ENCODE measurements around the gene TTC19.

Gene TTC19, protein sequence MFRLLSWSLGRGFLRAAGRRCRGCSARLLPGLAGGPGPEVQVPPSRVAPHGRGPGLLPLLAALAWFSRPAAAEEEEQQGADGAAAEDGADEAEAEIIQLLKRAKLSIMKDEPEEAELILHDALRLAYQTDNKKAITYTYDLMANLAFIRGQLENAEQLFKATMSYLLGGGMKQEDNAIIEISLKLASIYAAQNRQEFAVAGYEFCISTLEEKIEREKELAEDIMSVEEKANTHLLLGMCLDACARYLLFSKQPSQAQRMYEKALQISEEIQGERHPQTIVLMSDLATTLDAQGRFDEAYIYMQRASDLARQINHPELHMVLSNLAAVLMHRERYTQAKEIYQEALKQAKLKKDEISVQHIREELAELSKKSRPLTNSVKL

DNA sequence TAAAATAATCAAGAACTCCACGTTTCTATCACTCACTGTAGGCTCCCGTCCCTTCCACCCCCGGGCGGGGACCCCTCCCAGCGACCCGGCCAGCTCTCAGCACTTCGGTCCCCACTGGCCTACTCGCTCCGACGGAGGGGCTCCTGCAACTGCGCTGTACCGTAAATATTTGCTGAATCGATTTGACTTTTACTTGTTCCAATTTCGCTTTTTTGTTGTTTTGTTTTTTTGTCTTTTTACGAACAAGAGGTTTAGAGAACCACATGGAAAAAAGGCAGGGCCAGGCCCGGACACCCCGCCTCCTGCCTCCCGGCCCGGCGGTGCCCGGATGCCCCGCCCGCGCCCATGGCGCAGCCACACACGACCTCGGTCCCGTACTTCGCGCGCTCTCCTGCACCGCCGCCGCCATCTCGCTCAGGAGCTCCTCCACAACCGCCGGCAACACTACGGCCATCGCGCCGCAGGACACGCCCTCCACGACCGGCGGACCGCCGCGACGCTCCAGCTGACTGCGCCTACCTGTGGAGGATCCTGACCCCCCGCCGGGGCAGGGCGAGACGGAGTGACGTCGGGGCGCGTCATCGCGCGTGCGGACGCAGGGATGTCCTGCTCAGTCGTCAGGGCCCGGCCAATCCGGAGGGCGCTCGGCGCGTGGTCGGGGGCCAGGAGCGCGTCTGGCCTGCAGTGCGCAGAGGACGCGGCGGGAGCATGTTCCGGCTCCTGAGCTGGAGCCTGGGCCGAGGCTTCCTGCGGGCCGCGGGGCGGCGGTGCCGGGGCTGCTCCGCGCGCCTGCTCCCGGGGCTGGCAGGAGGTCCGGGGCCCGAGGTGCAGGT, at the start of gene TTC19, which contains the start of gene ZSWIM7:
Gene TTC19, plus strand, starts transcription at position 684 of the 833 bp plus-strand sequence. Its CDS starts 25 bp downstream, at position 709.
Gene ZSWIM7, minus strand, starts transcription at position 564 of the 833 bp plus-strand sequence. Its CDS starts 110 bp downstream, at position 454.
- peaks cover 14% of the 10 kb centered on the region for H3K4me1 ChIP-seq (ENCODE audit: low read length)
- H3K4me2 ChIP-seq (ENCODE audit: low read length) = peak within 1 kb of the TSS; percentile 73
- H3K27me3 ChIP-seq (ENCODE audit: low read depth, low read length) = no peaks in the 10 kb centered on the region
- peak within 1 kb of the TSS; percentile 85 for H3K9ac ChIP-seq (ENCODE audit: low read length)
- H4K20me1 ChIP-seq (ENCODE audit: insufficient read depth, low read length) = peaks cover 7% of the 10 kb centered on the region; the same call in 1 of the 2 replicates
- peaks cover 21% of the 10 kb centered on the region for H3K36me3 ChIP-seq (replicated peaks; ENCODE audit: low read depth, low read length)
- H3K79me2 ChIP-seq (ENCODE audit: low read length) = peaks cover 28% of the 10 kb centered on the region
- peak within 1 kb of the TSS; percentile 98 for H3K4me3 ChIP-seq (ENCODE audit: low read length)
- no peak for TF ChIP-seq EZH2phosphoT487 (IDR thresholded peaks at IDR 0.05; ENCODE audit: low read depth)
- TF ChIP-seq, protein P1, sequence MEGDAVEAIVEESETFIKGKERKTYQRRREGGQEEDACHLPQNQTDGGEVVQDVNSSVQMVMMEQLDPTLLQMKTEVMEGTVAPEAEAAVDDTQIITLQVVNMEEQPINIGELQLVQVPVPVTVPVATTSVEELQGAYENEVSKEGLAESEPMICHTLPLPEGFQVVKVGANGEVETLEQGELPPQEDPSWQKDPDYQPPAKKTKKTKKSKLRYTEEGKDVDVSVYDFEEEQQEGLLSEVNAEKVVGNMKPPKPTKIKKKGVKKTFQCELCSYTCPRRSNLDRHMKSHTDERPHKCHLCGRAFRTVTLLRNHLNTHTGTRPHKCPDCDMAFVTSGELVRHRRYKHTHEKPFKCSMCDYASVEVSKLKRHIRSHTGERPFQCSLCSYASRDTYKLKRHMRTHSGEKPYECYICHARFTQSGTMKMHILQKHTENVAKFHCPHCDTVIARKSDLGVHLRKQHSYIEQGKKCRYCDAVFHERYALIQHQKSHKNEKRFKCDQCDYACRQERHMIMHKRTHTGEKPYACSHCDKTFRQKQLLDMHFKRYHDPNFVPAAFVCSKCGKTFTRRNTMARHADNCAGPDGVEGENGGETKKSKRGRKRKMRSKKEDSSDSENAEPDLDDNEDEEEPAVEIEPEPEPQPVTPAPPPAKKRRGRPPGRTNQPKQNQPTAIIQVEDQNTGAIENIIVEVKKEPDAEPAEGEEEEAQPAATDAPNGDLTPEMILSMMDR (IDR thresholded peaks at IDR 0.05; ENCODE audit: low read depth, low read length) = no peak
- H3K27ac ChIP-seq (ENCODE audit: low read length) = peak within 1 kb of the TSS; percentile 59
- 0 out of 2 replicates have a peak, but pooled peaks cover 3% of the 10 kb centered on the region for H3K9me3 ChIP-seq (ENCODE audit: insufficient read depth, low read length)
- peak within 1 kb of the TSS; percentile 79; the same call in 1 of the 2 replicates for H2AFZ ChIP-seq (ENCODE audit: low read depth, low read length)

DNA sequence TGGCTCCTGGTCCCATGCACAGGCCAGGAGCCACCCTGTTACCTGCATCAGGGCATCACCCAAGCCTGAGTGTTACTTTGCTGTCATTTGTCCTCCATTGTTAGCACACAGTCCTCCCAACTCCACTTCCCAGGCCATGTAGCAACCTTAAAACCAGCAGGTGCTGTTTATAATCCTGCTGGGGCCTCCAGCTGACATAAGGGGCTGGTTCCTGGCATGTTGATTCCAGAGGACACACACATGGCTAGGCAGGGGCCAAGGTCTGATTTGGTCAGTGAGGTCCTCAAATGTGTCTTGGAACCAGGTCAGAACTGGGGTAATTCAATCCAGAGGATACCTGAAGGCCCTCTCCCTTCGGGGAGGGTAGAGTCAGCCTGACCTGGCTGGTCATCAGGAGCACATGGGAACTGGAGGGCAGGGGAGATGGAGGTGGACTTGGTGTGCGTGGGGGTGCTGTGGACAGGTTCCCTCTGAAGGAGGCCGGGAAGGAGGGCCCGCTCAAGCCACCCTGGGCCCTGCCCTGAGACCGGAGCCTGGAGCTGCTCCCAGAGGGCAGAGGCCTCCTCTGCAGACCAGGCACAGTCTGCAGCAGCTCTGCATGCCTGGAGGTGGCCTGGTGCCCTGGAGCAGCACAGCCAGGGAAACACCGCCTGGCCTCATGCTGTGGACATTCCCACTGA, 48.1 kb upstream of the TTC19 start:
- Histone ChIP-seq H3K9me3 (ENCODE audit: insufficient read depth, low read length) (no peaks in the 10 kb centered on the region), H3K4me2 (ENCODE audit: low read length) (no peak overlapping the region), H3K9ac (ENCODE audit: low read length) (no peak overlapping the region), H3K79me2 (ENCODE audit: low read length) (no peaks in the 10 kb centered on the region), H3K36me3 (replicated peaks; ENCODE audit: low read depth, low read length) (no peaks in the 10 kb centered on the region), H3K27ac (ENCODE audit: low read length) (no peak overlapping the region), H4K20me1 (ENCODE audit: insufficient read depth, low read length) (no peaks in the 10 kb centered on the region; the same call in 1 of the 2 replicates), H3K27me3 (ENCODE audit: low read depth, low read length) (peaks cover 34% of the 10 kb centered on the region), H3K4me1 (ENCODE audit: low read length) (peaks cover 4% of the 10 kb centered on the region), H2AFZ (ENCODE audit: low read depth, low read length) (no peak overlapping the region), H3K4me3 (ENCODE audit: low read length) (no peak overlapping the region)
- TF ChIP-seq EZH2phosphoT487 (IDR thresholded peaks at IDR 0.05; ENCODE audit: low read depth) = no peak
- TF ChIP-seq, protein P1 (IDR thresholded peaks at IDR 0.05; ENCODE audit: low read depth, low read length) = no peak

DNA sequence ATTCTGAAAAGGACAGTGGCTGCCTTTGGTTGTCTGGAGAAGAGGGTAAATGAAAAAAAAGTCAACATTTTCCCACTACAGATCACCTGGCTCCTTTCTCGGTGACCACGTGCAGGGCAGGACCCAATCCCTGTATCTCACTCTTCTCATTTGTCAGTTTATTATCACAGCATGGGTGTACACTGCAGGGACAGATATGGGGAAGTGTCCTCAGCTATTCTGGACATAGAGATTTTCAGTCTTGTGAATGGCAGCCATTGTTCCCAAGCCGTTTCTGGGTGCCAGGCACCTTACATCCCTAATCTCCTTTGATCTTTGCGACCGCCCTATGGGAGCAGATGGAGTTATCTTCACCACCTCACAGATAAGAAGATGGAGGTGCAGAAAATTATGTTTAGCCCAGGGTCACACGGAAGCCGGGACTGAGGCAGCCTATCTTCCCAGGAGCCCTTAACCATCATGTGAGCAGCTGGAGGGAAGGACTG, 47.5 kb upstream of the TTC19 start:
- no peak overlapping the region for H3K4me2 ChIP-seq (ENCODE audit: low read length)
- H3K36me3 ChIP-seq (replicated peaks; ENCODE audit: low read depth, low read length) = no peaks in the 10 kb centered on the region
- no peak overlapping the region for H3K4me3 ChIP-seq (ENCODE audit: low read length)
- H4K20me1 ChIP-seq (ENCODE audit: insufficient read depth, low read length) = peaks cover 4% of the 10 kb centered on the region; the same call in 1 of the 2 replicates
- no peaks in the 10 kb centered on the region for H3K79me2 ChIP-seq (ENCODE audit: low read length)
- no peak overlapping the region for H3K9ac ChIP-seq (ENCODE audit: low read length)
- H3K9me3 ChIP-seq (ENCODE audit: insufficient read depth, low read length) = no peaks in the 10 kb centered on the region
- TF ChIP-seq EZH2phosphoT487 (IDR thresholded peaks at IDR 0.05; ENCODE audit: low read depth) = no peak
- TF ChIP-seq, protein P1 (IDR thresholded peaks at IDR 0.05; ENCODE audit: low read depth, low read length) = no peak
- H2AFZ ChIP-seq (ENCODE audit: low read depth, low read length) = no peak overlapping the region
- peaks cover 4% of the 10 kb centered on the region for H3K4me1 ChIP-seq (ENCODE audit: low read length)
- H3K27me3 ChIP-seq (ENCODE audit: low read depth, low read length) = peaks cover 39% of the 10 kb centered on the region
- no peak overlapping the region for H3K27ac ChIP-seq (ENCODE audit: low read length)

Measured in OCI-LY3 (cell line).